ENCODE data around the gene EGFL8.

DNA sequence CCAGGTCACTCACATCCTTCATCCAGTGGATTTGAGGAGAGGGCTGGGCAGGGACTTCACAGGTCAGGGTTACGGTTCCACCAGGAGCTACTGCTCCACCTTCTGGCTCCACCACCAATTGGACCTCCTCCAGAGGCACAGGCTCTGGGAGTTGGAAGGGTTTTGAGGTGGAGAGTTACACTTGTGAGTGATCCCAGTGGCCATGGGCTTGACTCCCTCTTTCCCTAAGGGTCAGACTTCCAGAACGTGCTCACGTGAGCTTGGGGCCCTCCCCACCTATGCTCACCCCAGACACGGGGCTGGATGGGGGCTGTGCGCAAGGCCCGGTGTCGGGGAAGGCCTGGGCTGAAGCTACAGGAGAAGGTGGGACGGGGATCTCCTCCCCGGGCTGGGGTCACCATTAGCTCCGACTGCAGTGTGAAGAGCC is 18.2 kb downstream of the EGFL8 start:
- no peak for TF ChIP-seq POLR2A (IDR thresholded peaks at IDR 0.05; ENCODE audit: extremely low read depth, insufficient read length)
- TF ChIP-seq, protein P1, sequence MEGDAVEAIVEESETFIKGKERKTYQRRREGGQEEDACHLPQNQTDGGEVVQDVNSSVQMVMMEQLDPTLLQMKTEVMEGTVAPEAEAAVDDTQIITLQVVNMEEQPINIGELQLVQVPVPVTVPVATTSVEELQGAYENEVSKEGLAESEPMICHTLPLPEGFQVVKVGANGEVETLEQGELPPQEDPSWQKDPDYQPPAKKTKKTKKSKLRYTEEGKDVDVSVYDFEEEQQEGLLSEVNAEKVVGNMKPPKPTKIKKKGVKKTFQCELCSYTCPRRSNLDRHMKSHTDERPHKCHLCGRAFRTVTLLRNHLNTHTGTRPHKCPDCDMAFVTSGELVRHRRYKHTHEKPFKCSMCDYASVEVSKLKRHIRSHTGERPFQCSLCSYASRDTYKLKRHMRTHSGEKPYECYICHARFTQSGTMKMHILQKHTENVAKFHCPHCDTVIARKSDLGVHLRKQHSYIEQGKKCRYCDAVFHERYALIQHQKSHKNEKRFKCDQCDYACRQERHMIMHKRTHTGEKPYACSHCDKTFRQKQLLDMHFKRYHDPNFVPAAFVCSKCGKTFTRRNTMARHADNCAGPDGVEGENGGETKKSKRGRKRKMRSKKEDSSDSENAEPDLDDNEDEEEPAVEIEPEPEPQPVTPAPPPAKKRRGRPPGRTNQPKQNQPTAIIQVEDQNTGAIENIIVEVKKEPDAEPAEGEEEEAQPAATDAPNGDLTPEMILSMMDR (IDR thresholded peaks at IDR 0.05; ENCODE audit: low read depth, low read length), result no peak

Data from NB4 (cell line).